WTC11 (cell line): ENCODE results near the gene ACOX2. TPM values are rescaled to one million over a fixed set of nuclear protein-coding genes. Genes with fewer than 3 reads are reported as not detected.

ENCODE experiments used
- ATAC-seq: fragments of 200-7000 bp; cut with Tn5 transposase; 2 replicates; pipeline ENCODE4 v1.10.0; 2021; ENCODE audit warnings: mild to moderate bottlenecking, moderate library complexity
- Bru-seq: library from RNA; stranded (reverse); fragments of 400-500 nt; gene quantifications from one replicate; lab custom pipeline; 2021; lab: Mats Ljungman, UMichigan
- CTCF ChIA-PET: fragments of 300-600 bp; sonication (Branson Sonifier 250); formaldehyde crosslinking; loops from one replicate; lab custom pipeline; 2021; ENCODE audit warnings: antibody characterized with exemption; lab: Charles Lee
- POLR2A ChIA-PET: fragments of 350-600 bp; sonication (Branson Sonifier 250); formaldehyde crosslinking; loops from one replicate; lab custom pipeline; 2021; ENCODE audit warnings: antibody characterized with exemption; lab: Charles Lee
- DNase-seq: peaks from one replicate; pipeline ENCODE4 v3.0.0; 2021; ENCODE audit warnings: low spot score
- H3K27ac Mint-ChIP-seq: 2 replicates; pipeline ENCODE4 v1.8.0; 2021; ENCODE audit warnings: mixed read lengths
- H3K27me3 Mint-ChIP-seq: 2 replicates; pipeline ENCODE4 v1.8.0; 2021; ENCODE audit warnings: low read depth, mild to moderate bottlenecking, moderate library complexity, mixed read lengths
- H3K36me3 Mint-ChIP-seq: 2 replicates; pipeline ENCODE4 v1.8.0; 2021; ENCODE audit warnings: mixed read lengths
- H3K4me1 Mint-ChIP-seq: 2 replicates; pipeline ENCODE4 v1.8.0; 2022; ENCODE audit warnings: mixed read lengths
- H3K4me3 Mint-ChIP-seq: 2 replicates; pipeline ENCODE4 v1.8.0; 2021; ENCODE audit warnings: mild to moderate bottlenecking, moderate library complexity, mixed read lengths
- H3K9me3 Mint-ChIP-seq: 2 replicates; pipeline ENCODE4 v1.8.0; 2021; ENCODE audit warnings: mixed read lengths
- CTCF ChIP-seq: fragments of 200-600 bp; IDR thresholded peaks from 2 replicates; pipeline ENCODE4 v1.8.0; 2022; ENCODE audit warnings: antibody characterized with exemption
- ELF4 ChIP-seq: sonication (generic); formaldehyde crosslinking; IDR thresholded peaks from 2 replicates; pipeline ENCODE4 v1.8.1; 2022; ENCODE audit warnings: low read depth, mild to moderate bottlenecking, moderate library complexity, missing genetic modification reagents
- FOXP1 ChIP-seq: sonication (generic); formaldehyde crosslinking; IDR thresholded peaks from 2 replicates; pipeline ENCODE4 v1.8.0; 2022; ENCODE audit warnings: missing genetic modification reagents, mild to moderate bottlenecking, moderate library complexity, borderline replicate concordance
- GABPB1 ChIP-seq: sonication (generic); formaldehyde crosslinking; IDR thresholded peaks from 2 replicates; pipeline ENCODE4 v1.8.1; 2023; ENCODE audit warnings: mild to moderate bottlenecking, missing genetic modification reagents
- NR2C2 ChIP-seq: sonication (generic); formaldehyde crosslinking; IDR thresholded peaks from 2 replicates; pipeline ENCODE4 v1.8.0; 2022; ENCODE audit warnings: mild to moderate bottlenecking, missing genetic modification reagents
- RORB ChIP-seq: fragments of 250-450 bp; sonication (Bioruptor Pico); IDR thresholded peaks from 2 replicates; pipeline ENCODE4 v1.9.0; 2021; ENCODE audit warnings: mild to moderate bottlenecking
- SMAD4 ChIP-seq: sonication (generic); formaldehyde crosslinking; IDR thresholded peaks from 2 replicates; pipeline ENCODE4 v1.8.0; 2022; ENCODE audit warnings: mild to moderate bottlenecking, missing genetic modification reagents
- TP53 ChIP-seq: sonication (generic); formaldehyde crosslinking; IDR thresholded peaks from 2 replicates; pipeline ENCODE4 v1.8.1; 2023; ENCODE audit warnings: mild to moderate bottlenecking, missing genetic modification reagents
- ZSCAN18 ChIP-seq: fragments of 250-450 bp; sonication (Bioruptor Pico); IDR thresholded peaks from 2 replicates; pipeline ENCODE4 v2.1.2; 2022; ENCODE audit warnings: mild to moderate bottlenecking, moderate library complexity
- long read RNA-seq, 3 experiments: library from RNA in 1 of 3; library from capped mRNA in 1 of 3; library from polyadenylated mRNA in 1 of 3; unstranded in 2 of 3; stranded (forward) in 1 of 3; transcript quantifications; one replicate each; pipeline ENCODE4 v2.0.0, GENCODE V29; 2021
- total RNA-seq: library from RNA; stranded (reverse); gene quantifications from 3 replicates; pipeline ENCODE4 v1.2.3, GENCODE V29; 2021
- TF ChIP-seq, protein P1 (sequence below): sonication (generic); formaldehyde crosslinking; conservative IDR thresholded peaks from 2 replicates; pipeline ENCODE4 v1.8.1; 2023; ENCODE audit warnings: mild to moderate bottlenecking, low read depth, missing genetic modification reagents, moderate library complexity
- TF ChIP-seq, protein P2 (sequence below): sonication (generic); formaldehyde crosslinking; IDR thresholded peaks from 2 replicates; pipeline ENCODE4 v1.8.0; 2022; ENCODE audit warnings: mild to moderate bottlenecking, missing genetic modification reagents
- TF ChIP-seq, protein P3 (sequence below): sonication (generic); formaldehyde crosslinking; IDR thresholded peaks from 2 replicates; pipeline ENCODE4 v1.8.1; 2023; ENCODE audit warnings: mild to moderate bottlenecking, moderate library complexity, missing genetic modification reagents

ACOX2 gene
- total RNA-seq (1.1 to 1.8 TPM (median 1.1 TPM) in 3 replicates), Bru-seq, nascent RNA (percentile 14 among the genes with signal in this experiment)
- long read RNA-seq, experiment 1, partial matches to known transcripts = 0 of 2 reads
- long read RNA-seq, experiment 1, other reads (novel, unspliced or antisense) = 1 of 2 reads
- long read RNA-seq, experiment 2, partial matches to known transcripts = 0 of 1 reads
- long read RNA-seq, experiment 2, other reads (novel, unspliced or antisense) = 0 of 1 reads
- long read RNA-seq, experiment 3, partial matches to known transcripts = 0 of 1 reads
- long read RNA-seq, experiment 3, other reads (novel, unspliced or antisense) = 0 of 1 reads

- no peak within 1 kb of the TSS for H3K27ac Mint-ChIP-seq
- DNase-seq = no peak
- no peaks in the 10 kb centered on the region for H3K27me3 Mint-ChIP-seq
- ATAC-seq = peak; percentile 30
- no peak for TF ChIP-seq NR2C2 (CRISPR knock-in tag)
- TF ChIP-seq SMAD4 = no peak
- peak; percentile 27; the same call in 1 of the 2 replicates for TF ChIP-seq GABPB1 (CRISPR knock-in tag)
- TF ChIP-seq ZSCAN18 (CRISPR knock-in tag) = no peak
- TF ChIP-seq ELF4 (CRISPR knock-in tag) = no peak
- no peak within 1 kb of the TSS for H3K4me3 Mint-ChIP-seq
- H3K9me3 Mint-ChIP-seq = no peaks in the 10 kb centered on the region
- peaks cover 7% of the 10 kb centered on the region for H3K4me1 Mint-ChIP-seq
- POLR2A ChIA-PET = no interaction called here
- CTCF ChIA-PET = interaction anchor here (0.9 to 2.8 kb wide), 9 partner anchors 7 to 237 kb away, joined by 3 to 11 read pairs (median 4); partner anchors contain the start of genes HTD2 and RPP14
- no peaks in the 10 kb centered on the region for H3K36me3 Mint-ChIP-seq
Measured at GRCh38 chr3:58536501-58537411, at the start of gene ACOX2. Gene ACOX2, minus strand, starts transcription at chr3:58537190. Its CDS starts 2,084 bp downstream, at chr3:58535106.

- H3K27ac Mint-ChIP-seq = no peak overlapping the region
- POLR2A ChIA-PET = interaction anchor here (1.0 to 1.2 kb wide), 2 partner anchors 19 to 25 kb away, joined by 4 to 5 read pairs; no protein-coding TSS in a partner anchor
- ATAC-seq = no peak
Measured at GRCh38 chr3:58585994-58586393, 49.0 kb upstream of the ACOX2 start.

DNA sequence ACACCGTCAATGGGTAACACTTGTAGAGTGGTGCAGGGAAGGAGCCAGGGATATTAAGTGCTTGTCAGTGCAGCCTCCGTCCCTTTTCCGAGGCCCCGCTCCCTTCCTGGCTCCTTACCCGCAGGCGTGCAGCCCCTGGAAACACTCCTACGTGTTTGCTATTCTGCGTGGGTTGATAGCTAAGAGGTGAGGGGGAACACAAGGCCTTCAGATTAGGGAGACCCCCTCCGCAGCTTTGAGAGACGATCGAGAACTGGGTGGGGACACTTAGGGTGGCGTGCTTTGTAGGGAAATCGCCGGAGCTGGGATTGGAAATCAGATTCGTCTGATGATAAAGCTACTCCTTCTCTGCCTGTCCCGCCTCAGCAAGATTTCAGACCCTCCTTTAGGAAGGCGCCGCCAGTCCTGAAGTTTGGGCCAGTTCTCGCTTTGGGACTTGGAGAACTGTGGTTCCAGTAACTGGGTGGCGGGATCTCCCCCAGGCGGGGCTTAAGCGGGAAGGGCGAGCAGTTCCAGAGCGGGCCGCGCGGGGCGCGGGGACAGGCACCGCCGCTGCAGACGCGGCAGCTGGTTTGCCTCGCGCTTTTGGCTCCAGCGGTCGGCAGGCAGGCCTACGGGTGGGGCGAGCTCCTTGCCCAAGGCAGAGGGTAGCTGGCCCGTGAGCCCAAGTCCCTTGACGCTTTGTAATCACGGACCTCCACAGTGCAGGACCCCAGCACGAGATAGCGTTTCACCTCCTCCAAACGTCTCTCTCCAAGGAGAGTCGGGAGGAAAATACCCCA is 48.2 kb upstream of the ACOX2 start:
- Mint-ChIP-seq H3K27me3 (peaks cover 47% of the 10 kb centered on the region), H3K4me3 (peak overlapping the region; percentile 63), H3K4me1 (peaks cover 40% of the 10 kb centered on the region), H3K27ac (no peak overlapping the region), H3K36me3 (no peaks in the 10 kb centered on the region), H3K9me3 (no peaks in the 10 kb centered on the region)
- ChIA-PET CTCF (interaction anchor here (0.9 to 3.2 kb wide), 16 partner anchors 8 to 279 kb away, joined by 3 to 27 read pairs (median 6); partner anchors contain the start of genes FAM107A, HTD2 and RPP14), POLR2A (interaction anchor here (1.0 to 1.2 kb wide), 2 partner anchors 19 to 24 kb away, joined by 4 to 5 read pairs; no protein-coding TSS in a partner anchor)
- TF ChIP-seq, protein P1, sequence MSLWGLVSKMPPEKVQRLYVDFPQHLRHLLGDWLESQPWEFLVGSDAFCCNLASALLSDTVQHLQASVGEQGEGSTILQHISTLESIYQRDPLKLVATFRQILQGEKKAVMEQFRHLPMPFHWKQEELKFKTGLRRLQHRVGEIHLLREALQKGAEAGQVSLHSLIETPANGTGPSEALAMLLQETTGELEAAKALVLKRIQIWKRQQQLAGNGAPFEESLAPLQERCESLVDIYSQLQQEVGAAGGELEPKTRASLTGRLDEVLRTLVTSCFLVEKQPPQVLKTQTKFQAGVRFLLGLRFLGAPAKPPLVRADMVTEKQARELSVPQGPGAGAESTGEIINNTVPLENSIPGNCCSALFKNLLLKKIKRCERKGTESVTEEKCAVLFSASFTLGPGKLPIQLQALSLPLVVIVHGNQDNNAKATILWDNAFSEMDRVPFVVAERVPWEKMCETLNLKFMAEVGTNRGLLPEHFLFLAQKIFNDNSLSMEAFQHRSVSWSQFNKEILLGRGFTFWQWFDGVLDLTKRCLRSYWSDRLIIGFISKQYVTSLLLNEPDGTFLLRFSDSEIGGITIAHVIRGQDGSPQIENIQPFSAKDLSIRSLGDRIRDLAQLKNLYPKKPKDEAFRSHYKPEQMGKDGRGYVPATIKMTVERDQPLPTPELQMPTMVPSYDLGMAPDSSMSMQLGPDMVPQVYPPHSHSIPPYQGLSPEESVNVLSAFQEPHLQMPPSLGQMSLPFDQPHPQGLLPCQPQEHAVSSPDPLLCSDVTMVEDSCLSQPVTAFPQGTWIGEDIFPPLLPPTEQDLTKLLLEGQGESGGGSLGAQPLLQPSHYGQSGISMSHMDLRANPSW (CRISPR knock-in tag) = no peak
- TF ChIP-seq, protein P2, sequence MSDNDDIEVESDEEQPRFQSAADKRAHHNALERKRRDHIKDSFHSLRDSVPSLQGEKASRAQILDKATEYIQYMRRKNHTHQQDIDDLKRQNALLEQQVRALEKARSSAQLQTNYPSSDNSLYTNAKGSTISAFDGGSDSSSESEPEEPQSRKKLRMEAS (CRISPR knock-in tag) = peak; percentile 57; the same call in 1 of the 2 replicates
- TF ChIP-seq RORB (CRISPR knock-in tag) (no peak), CTCF (peak; percentile 56), TP53 (CRISPR knock-in tag) (0 out of 2 replicates have a peak, but pooled peaks have one; percentile 63)
- TF ChIP-seq, protein P3, sequence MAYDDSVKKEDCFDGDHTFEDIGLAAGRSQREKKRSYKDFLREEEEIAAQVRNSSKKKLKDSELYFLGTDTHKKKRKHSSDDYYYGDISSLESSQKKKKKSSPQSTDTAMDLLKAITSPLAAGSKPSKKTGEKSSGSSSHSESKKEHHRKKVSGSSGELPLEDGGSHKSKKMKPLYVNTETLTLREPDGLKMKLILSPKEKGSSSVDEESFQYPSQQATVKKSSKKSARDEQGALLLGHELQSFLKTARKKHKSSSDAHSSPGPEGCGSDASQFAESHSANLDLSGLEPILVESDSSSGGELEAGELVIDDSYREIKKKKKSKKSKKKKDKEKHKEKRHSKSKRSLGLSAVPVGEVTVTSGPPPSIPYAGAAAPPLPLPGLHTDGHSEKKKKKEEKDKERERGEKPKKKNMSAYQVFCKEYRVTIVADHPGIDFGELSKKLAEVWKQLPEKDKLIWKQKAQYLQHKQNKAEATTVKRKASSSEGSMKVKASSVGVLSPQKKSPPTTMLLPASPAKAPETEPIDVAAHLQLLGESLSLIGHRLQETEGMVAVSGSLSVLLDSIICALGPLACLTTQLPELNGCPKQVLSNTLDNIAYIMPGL (CRISPR knock-in tag) = 0 out of 2 replicates have a peak, but pooled peaks have one; percentile 36
- DNase-seq (peak; percentile 90), ATAC-seq (peak; percentile 82)

More at GRCh38 chr3:58585994-58586393, 49.0 kb upstream of the ACOX2 start:
- Mint-ChIP-seq H3K27me3 (peaks cover 47% of the 10 kb centered on the region), H3K4me1 (peaks cover 34% of the 10 kb centered on the region), H3K4me3 (peak overlapping the region; percentile 63), H3K36me3 (no peaks in the 10 kb centered on the region), H3K9me3 (no peaks in the 10 kb centered on the region)
- DNase-seq = no peak
- TF ChIP-seq TP53 (CRISPR knock-in tag) (0 out of 2 replicates have a peak, but pooled peaks have one; percentile 18), FOXP1 (CRISPR knock-in tag) (no peak)
- CTCF ChIA-PET = interaction anchor here (0.7 to 3.2 kb wide), 14 partner anchors 12 to 280 kb away, joined by 3 to 27 read pairs (median 6); partner anchors contain the start of genes HTD2 and RPP14
